ENCODE measurements around the gene NR1I3. TPM values are rescaled to one million over a fixed set of nuclear protein-coding genes. Genes with fewer than 3 reads are reported as not detected.
"Not testable (repeated sequence)": the region's sequence is repeated elsewhere in the genome, so short reads cannot be mapped to it uniquely, and the experiment has no call there.

NR1I3 gene
- total RNA-seq, 2 donors from 2014 or later, result not detected

DNA sequence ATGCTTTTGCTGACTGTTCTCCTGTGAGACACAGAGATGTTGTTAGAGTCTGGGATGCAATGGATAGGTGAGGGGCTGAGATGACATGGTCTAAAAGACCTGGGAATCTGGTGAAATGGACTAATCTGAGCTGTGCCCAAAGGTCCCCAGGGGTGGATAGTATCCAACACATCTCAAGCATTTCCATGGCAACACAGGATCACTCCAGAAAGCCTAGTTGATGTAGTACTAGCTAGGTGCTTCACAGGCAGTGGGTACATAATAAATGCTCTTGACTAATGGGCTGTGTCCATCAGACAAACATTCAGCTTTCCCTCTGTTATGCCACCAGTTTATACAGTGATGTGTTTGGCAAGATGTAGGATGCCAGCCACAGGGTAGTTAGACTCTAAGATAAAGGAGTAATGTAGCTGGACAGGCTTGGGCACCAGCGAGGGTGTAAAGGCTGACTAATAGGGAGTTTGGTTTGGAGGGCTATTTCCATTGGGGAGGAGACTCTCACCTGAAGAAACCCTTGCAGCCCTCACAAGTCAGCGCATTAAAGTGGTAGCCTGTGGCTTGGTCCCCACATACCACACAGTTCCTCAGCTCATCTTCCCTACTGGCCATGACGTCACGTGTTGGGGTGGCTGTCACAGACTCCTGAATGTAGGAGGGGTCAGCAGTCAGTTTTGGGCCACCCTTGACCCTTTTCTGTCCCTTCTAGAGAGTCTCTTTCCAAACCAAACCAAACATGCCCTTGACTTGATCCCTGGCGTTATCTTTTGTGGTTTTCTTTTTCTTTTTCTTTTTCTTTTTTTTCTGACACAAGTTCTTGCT, 1.8 kb downstream of the NR1I3 start:
- H3K36me3 Mint-ChIP-seq (ENCODE audit: low read depth), result peaks cover 6% of the 10 kb centered on the region
- H3K27me3 Mint-ChIP-seq, result peaks cover 24% of the 10 kb centered on the region
- H3K4me1 Mint-ChIP-seq, result no peaks in the 10 kb centered on the region
- H3K27ac Mint-ChIP-seq, result no peak overlapping the region
- H3K9me3 ChIP-seq (ENCODE audit: control insufficient read depth, low read length, poor library complexity, severe bottlenecking), result no peaks in the 10 kb centered on the region
- DNase-seq (no peak), ATAC-seq (no peak)
- H3K4me3 Mint-ChIP-seq, result no peak overlapping the region

GRCh38 chr1:161233102-161233501, 4.9 kb downstream of the NR1I3 start:
- no peaks in the 10 kb centered on the region for H3K9me3 ChIP-seq (ENCODE audit: control insufficient read depth, low read length, poor library complexity, severe bottlenecking)
- Mint-ChIP-seq H3K4me3 (no peak overlapping the region), H3K4me1 (no peaks in the 10 kb centered on the region), H3K36me3 (ENCODE audit: low read depth) (no peaks in the 10 kb centered on the region), H3K27ac (peak overlapping the region; percentile 16), H3K27me3 (peaks cover 2% of the 10 kb centered on the region)
- no peak for ATAC-seq
- no peak for DNase-seq

DNA sequence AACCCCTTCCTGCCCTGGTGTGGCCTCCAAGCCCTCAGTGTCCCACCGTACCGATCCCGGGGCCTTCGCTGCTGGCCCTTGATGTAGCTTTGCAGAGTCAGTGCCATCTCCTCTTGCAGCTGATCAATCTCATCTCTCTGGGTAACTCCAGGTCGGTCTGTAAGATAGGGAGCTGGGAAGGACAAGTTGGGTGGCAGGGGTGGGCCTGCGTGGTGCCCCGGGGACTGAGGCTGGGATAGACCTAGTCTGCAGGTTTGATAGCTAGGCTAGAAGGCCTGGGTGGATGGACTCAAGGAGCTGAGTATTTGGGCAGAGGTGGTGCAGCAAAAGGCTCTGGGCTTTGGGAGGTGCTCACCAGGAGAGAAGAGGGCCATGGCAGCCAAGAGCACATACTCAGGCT, 7.2 kb downstream of the NR1I3 start:
- ATAC-seq (no peak), DNase-seq (no peak)
- H3K9me3 ChIP-seq (ENCODE audit: control insufficient read depth, low read length, poor library complexity, severe bottlenecking), result no peaks in the 10 kb centered on the region
- H3K27me3 Mint-ChIP-seq, result no peaks in the 10 kb centered on the region
- H3K4me3 Mint-ChIP-seq, result no peak overlapping the region
- peaks cover 2% of the 10 kb centered on the region for H3K36me3 Mint-ChIP-seq (ENCODE audit: low read depth)
- peaks cover 19% of the 10 kb centered on the region for H3K4me1 Mint-ChIP-seq
- no peak overlapping the region for H3K27ac Mint-ChIP-seq

DNA sequence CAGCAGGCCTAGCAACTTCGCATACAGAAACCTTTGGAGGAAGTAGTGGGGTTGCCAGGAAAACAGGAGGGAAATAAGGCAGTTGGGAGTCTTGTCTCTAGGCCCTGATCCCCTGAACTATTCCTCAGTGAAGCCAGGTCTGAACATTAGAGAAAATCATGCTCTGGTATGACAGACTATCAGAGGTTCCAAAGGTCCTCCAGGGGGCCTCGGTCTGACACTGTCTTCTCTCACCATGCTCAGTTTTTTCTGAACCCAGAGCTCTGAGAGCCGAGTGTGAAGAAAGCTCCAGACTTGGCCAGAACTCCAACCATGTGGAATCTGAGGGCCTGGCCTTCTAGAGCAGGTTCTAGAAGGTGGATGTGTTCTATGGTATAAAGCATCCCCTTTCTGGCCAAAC, 8.1 kb downstream of the NR1I3 start:
- no peaks in the 10 kb centered on the region for H3K27me3 Mint-ChIP-seq
- H3K4me1 Mint-ChIP-seq, result peaks cover 24% of the 10 kb centered on the region
- peaks cover 2% of the 10 kb centered on the region for H3K36me3 Mint-ChIP-seq (ENCODE audit: low read depth)
- DNase-seq (no peak), ATAC-seq (no peak)
- H3K27ac Mint-ChIP-seq, result no peak overlapping the region
- H3K4me3 Mint-ChIP-seq, result no peak overlapping the region
- no peaks in the 10 kb centered on the region for H3K9me3 ChIP-seq (ENCODE audit: control insufficient read depth, low read length, poor library complexity, severe bottlenecking)

DNA sequence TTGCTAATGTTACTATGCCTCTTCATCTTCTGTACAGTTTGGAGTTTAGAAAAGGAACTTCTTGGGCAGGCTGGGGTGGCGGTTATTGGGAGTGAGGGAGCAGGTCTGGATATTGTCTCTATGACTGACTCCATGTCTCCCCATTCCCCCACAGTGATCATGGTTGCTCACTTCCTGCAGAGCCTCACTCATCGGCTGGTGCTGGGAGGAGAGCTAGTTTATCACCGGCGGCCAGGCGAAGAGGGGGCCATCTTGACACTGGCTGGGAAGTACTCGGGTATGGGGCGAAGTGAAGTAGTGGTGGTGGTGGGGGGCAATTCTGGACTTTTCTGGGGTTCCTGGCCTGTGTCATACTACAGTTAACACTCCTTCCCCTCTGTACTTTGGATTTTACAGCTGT, 10.0 kb downstream of the NR1I3 start:
- H3K4me1 Mint-ChIP-seq, result peaks cover 24% of the 10 kb centered on the region
- ATAC-seq (no peak), DNase-seq (no peak)
- H3K9me3 ChIP-seq (ENCODE audit: control insufficient read depth, low read length, poor library complexity, severe bottlenecking), result no peaks in the 10 kb centered on the region
- no peaks in the 10 kb centered on the region for H3K27me3 Mint-ChIP-seq
- H3K27ac Mint-ChIP-seq, result peak overlapping the region; percentile 86
- H3K4me3 Mint-ChIP-seq, result peak overlapping the region; percentile 100
- H3K36me3 Mint-ChIP-seq (ENCODE audit: low read depth), result peaks cover 2% of the 10 kb centered on the region

- H3K9me3 ChIP-seq (ENCODE audit: control insufficient read depth, low read length, poor library complexity, severe bottlenecking), result no peaks in the 10 kb centered on the region
- no peaks in the 10 kb centered on the region for H3K27me3 Mint-ChIP-seq
- H3K36me3 Mint-ChIP-seq (ENCODE audit: low read depth), result peaks cover 2% of the 10 kb centered on the region
- H3K4me3 Mint-ChIP-seq, result peak overlapping the region; percentile 100
- H3K27ac Mint-ChIP-seq, result peak overlapping the region; percentile 86
- peaks cover 24% of the 10 kb centered on the region for H3K4me1 Mint-ChIP-seq
- ATAC-seq (peak; percentile 45), DNase-seq (peak; percentile 74 to 88 (median 79))
Observed at GRCh38 chr1:161227196-161227871, 10.7 kb downstream of the NR1I3 start.

DNA sequence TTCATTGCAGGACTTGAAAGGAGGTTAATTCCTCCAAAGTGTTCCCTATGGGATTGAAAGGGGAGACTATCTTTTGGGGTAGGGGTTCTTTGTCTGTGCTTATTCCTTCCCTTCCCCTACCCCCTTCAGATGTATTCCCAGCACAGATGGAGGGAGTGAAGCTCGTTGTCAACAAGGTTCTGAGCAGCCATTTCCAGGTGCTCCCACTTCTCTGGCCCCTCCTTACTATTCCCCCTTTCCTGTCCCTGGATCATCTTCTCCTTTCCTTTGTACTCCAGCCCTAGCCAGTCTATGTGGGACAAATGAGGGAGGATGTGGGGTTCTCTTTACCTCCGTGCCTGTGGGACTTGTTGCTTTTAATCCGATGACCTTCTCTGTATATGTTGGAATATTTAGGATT, 11.2 kb downstream of the NR1I3 start:
- ATAC-seq, result no peak
- no peak for DNase-seq
- Mint-ChIP-seq H3K36me3 (ENCODE audit: low read depth) (peaks cover 2% of the 10 kb centered on the region), H3K27ac (peak overlapping the region; percentile 86), H3K4me1 (peaks cover 24% of the 10 kb centered on the region), H3K27me3 (no peaks in the 10 kb centered on the region), H3K4me3 (peak overlapping the region; percentile 100)
- H3K9me3 ChIP-seq (ENCODE audit: control insufficient read depth, low read length, poor library complexity, severe bottlenecking), result no peaks in the 10 kb centered on the region

- peak overlapping the region; percentile 100 for H3K4me3 Mint-ChIP-seq
- peaks cover 24% of the 10 kb centered on the region for H3K4me1 Mint-ChIP-seq
- H3K36me3 Mint-ChIP-seq (ENCODE audit: low read depth), result peaks cover 2% of the 10 kb centered on the region
- peak overlapping the region; percentile 96 for H3K27ac Mint-ChIP-seq
- ATAC-seq (no peak), DNase-seq (no peak)
- H3K27me3 Mint-ChIP-seq, result no peaks in the 10 kb centered on the region
- H3K9me3 ChIP-seq (ENCODE audit: control insufficient read depth, low read length, poor library complexity, severe bottlenecking), result no peaks in the 10 kb centered on the region
Observed at GRCh38 chr1:161226320-161226711, 11.7 kb downstream of the NR1I3 start.

DNA sequence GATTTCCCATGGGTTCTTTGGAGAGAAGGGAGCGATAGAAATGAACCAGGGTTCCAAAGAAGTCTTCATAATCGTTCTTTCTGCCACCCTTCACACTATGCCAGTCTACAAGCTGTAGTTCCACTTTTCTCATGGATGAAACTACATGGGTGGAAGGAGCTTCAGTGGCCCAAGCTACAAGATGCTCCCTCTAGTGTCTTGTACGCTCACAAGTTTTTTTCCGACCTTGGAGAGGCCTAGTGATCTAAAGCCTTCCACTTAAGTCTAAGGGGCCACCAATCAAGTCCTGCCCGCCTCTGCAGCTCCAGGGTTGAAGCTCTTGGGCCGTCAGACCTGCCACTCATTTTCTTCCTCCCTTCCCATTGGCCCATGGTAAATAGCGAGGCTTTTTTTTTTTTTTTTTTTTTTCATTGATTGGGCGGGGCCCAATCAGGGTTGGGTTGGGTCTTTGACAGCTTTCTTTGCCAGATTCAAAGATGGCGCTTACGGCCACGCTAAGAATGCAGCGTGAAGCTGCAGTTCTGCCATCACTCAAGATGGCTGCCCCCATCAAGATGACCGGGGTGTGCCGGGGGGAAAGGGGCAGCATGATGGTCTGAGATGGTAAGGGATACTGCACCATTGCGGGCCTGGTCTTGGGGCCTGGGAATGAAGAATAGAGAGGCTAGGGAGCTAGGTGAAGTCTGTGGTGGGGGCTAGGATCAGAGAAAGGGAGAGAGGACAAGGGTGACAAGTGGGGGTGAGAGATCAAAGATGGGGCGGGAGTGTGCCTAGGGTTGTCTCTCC, 12.3 kb downstream of the NR1I3 start, which contains the start of gene TOMM40L:
TOMM40L (plus strand) TSS at position 527 of the 786 bp plus-strand sequence. CDS start 430 bp downstream, outside the sequence.
- no peaks in the 10 kb centered on the region for H3K27me3 Mint-ChIP-seq
- DNase-seq (peak; percentile 69 to 81 (median 76)), ATAC-seq (peak; percentile 97)
- H3K27ac Mint-ChIP-seq, result peak within 1 kb of the TSS; percentile 96
- peak within 1 kb of the TSS; percentile 100 for H3K4me3 Mint-ChIP-seq
- peaks cover 24% of the 10 kb centered on the region for H3K4me1 Mint-ChIP-seq
- peaks cover 2% of the 10 kb centered on the region for H3K36me3 Mint-ChIP-seq (ENCODE audit: low read depth)
- no peaks in the 10 kb centered on the region for H3K9me3 ChIP-seq (ENCODE audit: control insufficient read depth, low read length, poor library complexity, severe bottlenecking)

GRCh38 chr1:161225178-161225533, 12.8 kb downstream of the NR1I3 start:
- peaks cover 2% of the 10 kb centered on the region for H3K36me3 Mint-ChIP-seq (ENCODE audit: low read depth)
- no peaks in the 10 kb centered on the region for H3K9me3 ChIP-seq (ENCODE audit: control insufficient read depth, low read length, poor library complexity, severe bottlenecking)
- no peak overlapping the region for H3K4me3 Mint-ChIP-seq
- DNase-seq (no peak), ATAC-seq (peak; percentile 0)
- H3K4me1 Mint-ChIP-seq, result peaks cover 24% of the 10 kb centered on the region
- no peaks in the 10 kb centered on the region for H3K27me3 Mint-ChIP-seq
- H3K27ac Mint-ChIP-seq, result peak overlapping the region; percentile 96

GRCh38 chr1:161224695-161225087, 13.3 kb downstream of the NR1I3 start:
- not testable (repeated sequence) for DNase-seq; H3K36me3 Mint-ChIP-seq (ENCODE audit: low read depth); H3K9me3 ChIP-seq (ENCODE audit: control insufficient read depth, low read length, poor library complexity, severe bottlenecking); H3K4me3 Mint-ChIP-seq; H3K27me3 Mint-ChIP-seq; ATAC-seq
- Mint-ChIP-seq H3K27ac (peak overlapping the region; percentile 96), H3K4me1 (peaks cover 24% of the 10 kb centered on the region)

GRCh38 chr1:161223805-161224694, 14.0 kb downstream of the NR1I3 start:
- H3K27ac Mint-ChIP-seq, result no peak overlapping the region
- H3K27me3 Mint-ChIP-seq, result no peaks in the 10 kb centered on the region
- peaks cover 25% of the 10 kb centered on the region for H3K4me1 Mint-ChIP-seq
- H3K9me3 ChIP-seq (ENCODE audit: control insufficient read depth, low read length, poor library complexity, severe bottlenecking), result no peaks in the 10 kb centered on the region
- peaks cover 2% of the 10 kb centered on the region for H3K36me3 Mint-ChIP-seq (ENCODE audit: low read depth)
- DNase-seq (no peak), ATAC-seq (no peak)
- H3K4me3 Mint-ChIP-seq, result no peak overlapping the region

All from T-helper 17 cell (primary cell).